GM18526 (cell line): Measurements from ENCODE around the gene ARHGAP44.

Source experiments
- POLR2A ChIP-seq: IDR thresholded peaks from 3 replicates; pipeline ENCODE4 v1.6.1; 2011; ENCODE audit not compliant: insufficient read length; ENCODE audit errors: extremely low read depth

The ARHGAP44 gene

GRCh38 chr17:12853921-12854320 lies 64.6 kb downstream of the ARHGAP44 start:
- TF ChIP-seq POLR2A, result no peak

GRCh38 chr17:12856416-12856815 lies 67.1 kb downstream of the ARHGAP44 start:
- TF ChIP-seq POLR2A, result no peak

- TF ChIP-seq POLR2A, result no peak
These were observed 68.3 kb downstream of the ARHGAP44 start for GRCh38 chr17:12857592-12857991.

GRCh38 chr17:12859520-12859919 lies 70.2 kb downstream of the ARHGAP44 start:
- no peak for TF ChIP-seq POLR2A

GRCh38 chr17:12865769-12866168 lies 76.5 kb downstream of the ARHGAP44 start:
- TF ChIP-seq POLR2A, result no peak

- no peak for TF ChIP-seq POLR2A
These were observed 76.9 kb downstream of the ARHGAP44 start for GRCh38 chr17:12866244-12866643.

GRCh38 chr17:12867726-12868125 lies 78.4 kb downstream of the ARHGAP44 start:
- TF ChIP-seq POLR2A, result no peak

- TF ChIP-seq POLR2A, result no peak
These were observed 88.8 kb downstream of the ARHGAP44 start for GRCh38 chr17:12877953-12878669.

- no peak for TF ChIP-seq POLR2A
These were observed 94.2 kb downstream of the ARHGAP44 start for GRCh38 chr17:12883472-12883871.

GRCh38 chr17:12887088-12887487 lies 97.8 kb downstream of the ARHGAP44 start:
- TF ChIP-seq POLR2A, result no peak

- TF ChIP-seq POLR2A, result no peak
These were observed 107.0 kb downstream of the ARHGAP44 start for GRCh38 chr17:12896180-12896785.

- no peak for TF ChIP-seq POLR2A
These were observed 108.8 kb downstream of the ARHGAP44 start for GRCh38 chr17:12898110-12898509.

- no peak for TF ChIP-seq POLR2A
These were observed 110.3 kb downstream of the ARHGAP44 start for GRCh38 chr17:12899604-12900003.

GRCh38 chr17:12900474-12900873 lies 111.2 kb downstream of the ARHGAP44 start:
- no peak for TF ChIP-seq POLR2A

GRCh38 chr17:12902046-12902445 lies 112.7 kb downstream of the ARHGAP44 start:
- no peak for TF ChIP-seq POLR2A

- TF ChIP-seq POLR2A, result no peak
These were observed 118.2 kb downstream of the ARHGAP44 start for GRCh38 chr17:12907477-12907876.

- no peak for TF ChIP-seq POLR2A
These were observed 119.7 kb downstream of the ARHGAP44 start for GRCh38 chr17:12909046-12909445.
